K562 (cell line): ENCODE data around the gene PTPN11. TPM values are rescaled to one million over a fixed set of nuclear protein-coding genes. Genes with fewer than 3 reads are reported as not detected.

Source experiments
- ARID2 ChIP-seq: fragments of 450-650 bp; IDR thresholded peaks from 2 replicates; pipeline ENCODE4 v1.6.1; 2017; ENCODE audit warnings: antibody characterized with exemption, mild to moderate bottlenecking
- HEY1 ChIP-seq: fragments of 250-450 bp; sonication (Bioruptor Pico); IDR thresholded peaks from 2 replicates; pipeline ENCODE4 v1.5.0; 2020; ENCODE audit warnings: mild to moderate bottlenecking, moderate library complexity, borderline replicate concordance
- HNRNPUL1 ChIP-seq: fragments of 200-400 bp; formaldehyde crosslinking; IDR thresholded peaks from 2 replicates; pipeline ENCODE4 v1.6.1; 2017; ENCODE audit warnings: low read length
- LARP7 ChIP-seq: fragments of 450-650 bp; IDR thresholded peaks from 2 replicates; pipeline ENCODE4 v1.6.1; 2016
- PHB ChIP-seq: fragments of 250-450 bp; sonication (Bioruptor Pico); IDR thresholded peaks from 2 replicates; pipeline ENCODE4 v1.5.0; 2021
- SAFB2 ChIP-seq: fragments of 200-400 bp; formaldehyde crosslinking; IDR thresholded peaks from 2 replicates; pipeline ENCODE4 v1.6.1; 2018; ENCODE audit warnings: borderline replicate concordance, low read length, low read depth, moderate library complexity; ENCODE audit not compliant: severe bottlenecking
- SMARCA5 ChIP-seq: fragments of 450-650 bp; IDR thresholded peaks from 2 replicates; pipeline ENCODE4 v1.6.1; 2016
- SNIP1 ChIP-seq: fragments of 450-650 bp; IDR thresholded peaks from 2 replicates; pipeline ENCODE4 v1.7.1; 2017; ENCODE audit warnings: low read depth, mild to moderate bottlenecking
- ZFP36 ChIP-seq: fragments of 150-350 bp; IDR thresholded peaks from 2 replicates; pipeline ENCODE4 v1.6.1; 2018; ENCODE audit warnings: low read length, low read depth; ENCODE audit not compliant: partially characterized antibody
- ZKSCAN3 ChIP-seq: fragments of 250-450 bp; sonication (Bioruptor Pico); IDR thresholded peaks from 2 replicates; pipeline ENCODE4 v1.4.0; 2020
- ZNF23 ChIP-seq: fragments of 250-450 bp; sonication (Bioruptor Pico); IDR thresholded peaks from 2 replicates; pipeline ENCODE4 v1.4.0; 2020; ENCODE audit warnings: mild to moderate bottlenecking
- polyA plus RNA-seq, 8 experiments: library from polyadenylated mRNA; depleted of rRNA in 4 of 8; stranded (reverse) in 5 of 8; unstranded in 3 of 8; fragments of >200 nt; fragmentation: Nextera tagmentation in 2 of 8; fragmentation: Illumina TruSeq in 1 of 8; extraction: Ambion mirVana in 2 of 8; extraction: Trizol in 1 of 8; gene quantifications; 2 replicates each; pipeline versions ENCODE4 v1.2.1 to v1.2.3, GENCODE V29; 2011 to 2014; ENCODE audit warnings: inconsistent platforms in 1 of 8, missing spikeins in 1 of 8
- total RNA-seq, 7 experiments: library from RNA; depleted of rRNA in 6 of 7; stranded (reverse); fragments of >200 nt in 6 of 7; fragmentation: Illumina TruSeq in 2 of 7; extraction: Trizol in 2 of 7; gene quantifications; 2 replicates each; pipeline versions ENCODE4 v1.2.1 to v1.2.3, GENCODE V29; 2011 to 2021; ENCODE audit warnings: low replicate concordance in 1 of 7
- TF ChIP-seq, protein P1 (sequence below), 2 experiments: fragments of 450-650 bp in 1 of 2; sonication (generic) in 1 of 2; formaldehyde crosslinking in 1 of 2; IDR thresholded peaks; 2 replicates each; pipeline versions ENCODE4 v1.7.1 to v1.9.0; 2016 to 2022; ENCODE audit warnings: inconsistent platforms in 1 of 2, mild to moderate bottlenecking in 1 of 2, missing genetic modification reagents in 1 of 2
- TF ChIP-seq, protein P2 (sequence below): fragments of 450-650 bp; formaldehyde crosslinking; IDR thresholded peaks from 2 replicates; pipeline ENCODE4 v1.4.0; 2020; ENCODE audit warnings: mild to moderate bottlenecking, moderate library complexity
- TF ChIP-seq, protein P3 (sequence below): fragments of 450-650 bp; IDR thresholded peaks from 2 replicates; pipeline ENCODE4 v1.6.1; 2016
- TF ChIP-seq, protein P4 (sequence below): sonication (generic); formaldehyde crosslinking; IDR thresholded peaks from 2 replicates; pipeline ENCODE4 v1.8.0; 2022; ENCODE audit warnings: mild to moderate bottlenecking, missing genetic modification reagents

Gene PTPN11
- total and polyA plus RNA-seq, 9 of the 15 experiments (the other 6 are each of a cell fraction or from before 2014, with no cell fraction given) = 22.5 to 126 (median 79.7) TPM

DNA sequence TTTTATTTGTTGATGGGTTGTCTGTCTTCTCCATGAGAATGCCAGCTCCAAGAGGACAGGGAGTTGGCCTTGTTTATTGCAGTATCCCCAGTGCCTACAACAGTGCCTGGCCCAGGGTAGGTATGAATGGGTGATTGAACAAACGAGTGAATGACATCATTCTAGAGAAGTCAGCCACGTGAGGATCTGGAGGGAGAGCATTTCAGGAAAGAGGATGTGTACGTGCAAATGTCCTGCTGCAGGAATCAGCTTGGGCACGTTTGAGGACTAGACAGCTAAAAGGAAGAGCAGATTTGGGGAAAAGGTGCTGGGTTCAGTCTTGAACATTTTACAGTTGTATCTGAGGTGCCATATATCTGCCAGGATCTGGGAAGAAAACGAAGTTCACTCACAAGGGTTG, 97.1 kb downstream of the PTPN11 start (continued):
- TF ChIP-seq, protein P1, sequence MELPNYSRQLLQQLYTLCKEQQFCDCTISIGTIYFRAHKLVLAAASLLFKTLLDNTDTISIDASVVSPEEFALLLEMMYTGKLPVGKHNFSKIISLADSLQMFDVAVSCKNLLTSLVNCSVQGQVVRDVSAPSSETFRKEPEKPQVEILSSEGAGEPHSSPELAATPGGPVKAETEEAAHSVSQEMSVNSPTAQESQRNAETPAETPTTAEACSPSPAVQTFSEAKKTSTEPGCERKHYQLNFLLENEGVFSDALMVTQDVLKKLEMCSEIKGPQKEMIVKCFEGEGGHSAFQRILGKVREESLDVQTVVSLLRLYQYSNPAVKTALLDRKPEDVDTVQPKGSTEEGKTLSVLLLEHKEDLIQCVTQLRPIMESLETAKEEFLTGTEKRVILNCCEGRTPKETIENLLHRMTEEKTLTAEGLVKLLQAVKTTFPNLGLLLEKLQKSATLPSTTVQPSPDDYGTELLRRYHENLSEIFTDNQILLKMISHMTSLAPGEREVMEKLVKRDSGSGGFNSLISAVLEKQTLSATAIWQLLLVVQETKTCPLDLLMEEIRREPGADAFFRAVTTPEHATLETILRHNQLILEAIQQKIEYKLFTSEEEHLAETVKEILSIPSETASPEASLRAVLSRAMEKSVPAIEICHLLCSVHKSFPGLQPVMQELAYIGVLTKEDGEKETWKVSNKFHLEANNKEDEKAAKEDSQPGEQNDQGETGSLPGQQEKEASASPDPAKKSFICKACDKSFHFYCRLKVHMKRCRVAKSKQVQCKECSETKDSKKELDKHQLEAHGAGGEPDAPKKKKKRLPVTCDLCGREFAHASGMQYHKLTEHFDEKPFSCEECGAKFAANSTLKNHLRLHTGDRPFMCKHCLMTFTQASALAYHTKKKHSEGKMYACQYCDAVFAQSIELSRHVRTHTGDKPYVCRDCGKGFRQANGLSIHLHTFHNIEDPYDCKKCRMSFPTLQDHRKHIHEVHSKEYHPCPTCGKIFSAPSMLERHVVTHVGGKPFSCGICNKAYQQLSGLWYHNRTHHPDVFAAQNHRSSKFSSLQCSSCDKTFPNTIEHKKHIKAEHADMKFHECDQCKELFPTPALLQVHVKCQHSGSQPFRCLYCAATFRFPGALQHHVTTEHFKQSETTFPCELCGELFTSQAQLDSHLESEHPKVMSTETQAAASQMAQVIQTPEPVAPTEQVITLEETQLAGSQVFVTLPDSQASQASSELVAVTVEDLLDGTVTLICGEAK (IDR thresholded peaks at IDR 0.05) = no peak
- TF ChIP-seq, protein P1 (CRISPR knock-in tag; IDR thresholded peaks at IDR 0.05) = no peak
- TF ChIP-seq, protein P2, sequence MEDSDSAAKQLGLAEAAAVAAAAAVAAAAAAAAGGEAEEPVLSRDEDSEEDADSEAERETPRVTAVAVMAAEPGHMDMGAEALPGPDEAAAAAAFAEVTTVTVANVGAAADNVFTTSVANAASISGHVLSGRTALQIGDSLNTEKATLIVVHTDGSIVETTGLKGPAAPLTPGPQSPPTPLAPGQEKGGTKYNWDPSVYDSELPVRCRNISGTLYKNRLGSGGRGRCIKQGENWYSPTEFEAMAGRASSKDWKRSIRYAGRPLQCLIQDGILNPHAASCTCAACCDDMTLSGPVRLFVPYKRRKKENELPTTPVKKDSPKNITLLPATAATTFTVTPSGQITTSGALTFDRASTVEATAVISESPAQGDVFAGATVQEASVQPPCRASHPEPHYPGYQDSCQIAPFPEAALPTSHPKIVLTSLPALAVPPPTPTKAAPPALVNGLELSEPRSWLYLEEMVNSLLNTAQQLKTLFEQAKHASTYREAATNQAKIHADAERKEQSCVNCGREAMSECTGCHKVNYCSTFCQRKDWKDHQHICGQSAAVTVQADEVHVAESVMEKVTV (CRISPR knock-in tag) = no peak
- TF ChIP-seq SMARCA5 (0 out of 2 replicates have a peak, but pooled peaks have one; percentile 41), ZFP36 (peak; percentile 23), HNRNPUL1 (no peak), HEY1 (CRISPR knock-in tag) (no peak), LARP7 (no peak), SAFB2 (no peak), ZNF23 (CRISPR knock-in tag) (no peak), ZKSCAN3 (CRISPR knock-in tag) (no peak), SNIP1 (no peak), ARID2 (no peak), PHB (CRISPR knock-in tag) (no peak)
- TF ChIP-seq, protein P3, sequence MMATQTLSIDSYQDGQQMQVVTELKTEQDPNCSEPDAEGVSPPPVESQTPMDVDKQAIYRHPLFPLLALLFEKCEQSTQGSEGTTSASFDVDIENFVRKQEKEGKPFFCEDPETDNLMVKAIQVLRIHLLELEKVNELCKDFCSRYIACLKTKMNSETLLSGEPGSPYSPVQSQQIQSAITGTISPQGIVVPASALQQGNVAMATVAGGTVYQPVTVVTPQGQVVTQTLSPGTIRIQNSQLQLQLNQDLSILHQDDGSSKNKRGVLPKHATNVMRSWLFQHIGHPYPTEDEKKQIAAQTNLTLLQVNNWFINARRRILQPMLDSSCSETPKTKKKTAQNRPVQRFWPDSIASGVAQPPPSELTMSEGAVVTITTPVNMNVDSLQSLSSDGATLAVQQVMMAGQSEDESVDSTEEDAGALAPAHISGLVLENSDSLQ = no peak
- TF ChIP-seq, protein P4, sequence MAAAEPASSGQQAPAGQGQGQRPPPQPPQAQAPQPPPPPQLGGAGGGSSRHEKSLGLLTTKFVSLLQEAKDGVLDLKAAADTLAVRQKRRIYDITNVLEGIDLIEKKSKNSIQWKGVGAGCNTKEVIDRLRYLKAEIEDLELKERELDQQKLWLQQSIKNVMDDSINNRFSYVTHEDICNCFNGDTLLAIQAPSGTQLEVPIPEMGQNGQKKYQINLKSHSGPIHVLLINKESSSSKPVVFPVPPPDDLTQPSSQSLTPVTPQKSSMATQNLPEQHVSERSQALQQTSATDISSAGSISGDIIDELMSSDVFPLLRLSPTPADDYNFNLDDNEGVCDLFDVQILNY (CRISPR knock-in tag) = no peak
